HG03280 (cell line): ENCODE results near the gene DNER.
A peak's percentile ranks its signal among the peaks of the same experiment; 100 is the strongest.
"Not testable (repeated sequence)": the region's sequence is repeated elsewhere in the genome, so short reads cannot be mapped to it uniquely, and the experiment has no call there.

Source experiments
- ATAC-seq: cut with Tn5 transposase; IDR thresholded peaks from one replicate; pipeline ENCODE4 v1.9.1; 2021; ENCODE audit warnings: mild to moderate bottlenecking, moderate library complexity; ENCODE audit not compliant: unreplicated experiment

DNER gene, protein sequence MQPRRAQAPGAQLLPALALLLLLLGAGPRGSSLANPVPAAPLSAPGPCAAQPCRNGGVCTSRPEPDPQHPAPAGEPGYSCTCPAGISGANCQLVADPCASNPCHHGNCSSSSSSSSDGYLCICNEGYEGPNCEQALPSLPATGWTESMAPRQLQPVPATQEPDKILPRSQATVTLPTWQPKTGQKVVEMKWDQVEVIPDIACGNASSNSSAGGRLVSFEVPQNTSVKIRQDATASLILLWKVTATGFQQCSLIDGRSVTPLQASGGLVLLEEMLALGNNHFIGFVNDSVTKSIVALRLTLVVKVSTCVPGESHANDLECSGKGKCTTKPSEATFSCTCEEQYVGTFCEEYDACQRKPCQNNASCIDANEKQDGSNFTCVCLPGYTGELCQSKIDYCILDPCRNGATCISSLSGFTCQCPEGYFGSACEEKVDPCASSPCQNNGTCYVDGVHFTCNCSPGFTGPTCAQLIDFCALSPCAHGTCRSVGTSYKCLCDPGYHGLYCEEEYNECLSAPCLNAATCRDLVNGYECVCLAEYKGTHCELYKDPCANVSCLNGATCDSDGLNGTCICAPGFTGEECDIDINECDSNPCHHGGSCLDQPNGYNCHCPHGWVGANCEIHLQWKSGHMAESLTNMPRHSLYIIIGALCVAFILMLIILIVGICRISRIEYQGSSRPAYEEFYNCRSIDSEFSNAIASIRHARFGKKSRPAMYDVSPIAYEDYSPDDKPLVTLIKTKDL

DNA sequence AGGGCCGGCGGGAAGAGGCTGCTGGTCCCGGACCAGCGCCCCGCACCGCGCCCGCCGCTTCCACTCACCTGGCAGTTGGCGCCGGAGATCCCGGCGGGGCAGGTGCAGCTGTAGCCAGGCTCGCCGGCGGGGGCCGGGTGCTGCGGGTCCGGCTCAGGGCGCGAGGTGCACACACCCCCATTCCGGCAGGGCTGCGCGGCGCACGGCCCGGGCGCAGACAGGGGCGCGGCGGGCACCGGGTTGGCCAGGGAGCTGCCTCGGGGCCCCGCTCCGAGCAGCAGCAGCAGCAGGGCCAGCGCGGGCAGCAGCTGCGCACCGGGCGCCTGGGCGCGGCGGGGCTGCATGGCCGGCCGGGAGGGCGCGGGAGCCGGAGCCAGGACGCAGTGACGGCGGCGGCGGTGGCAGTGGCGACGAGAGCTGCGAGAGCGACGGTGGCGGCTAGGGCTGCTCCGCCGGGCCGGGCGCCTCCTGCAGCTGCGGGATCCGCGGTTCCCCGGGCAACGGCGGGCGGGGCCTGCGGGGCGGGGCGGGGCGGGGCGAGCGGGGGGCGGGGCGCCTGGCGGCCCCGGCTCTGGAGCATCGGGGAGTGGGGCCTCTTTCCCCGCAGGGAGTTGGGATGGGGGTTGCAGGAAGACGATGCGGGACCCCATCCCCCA is at the start of gene DNER:
DNER (minus strand) TSS at position 476 of the 656 bp plus-strand sequence; CDS start at position 344, 132 bp downstream.
- peak; percentile 87 for ATAC-seq

DNA sequence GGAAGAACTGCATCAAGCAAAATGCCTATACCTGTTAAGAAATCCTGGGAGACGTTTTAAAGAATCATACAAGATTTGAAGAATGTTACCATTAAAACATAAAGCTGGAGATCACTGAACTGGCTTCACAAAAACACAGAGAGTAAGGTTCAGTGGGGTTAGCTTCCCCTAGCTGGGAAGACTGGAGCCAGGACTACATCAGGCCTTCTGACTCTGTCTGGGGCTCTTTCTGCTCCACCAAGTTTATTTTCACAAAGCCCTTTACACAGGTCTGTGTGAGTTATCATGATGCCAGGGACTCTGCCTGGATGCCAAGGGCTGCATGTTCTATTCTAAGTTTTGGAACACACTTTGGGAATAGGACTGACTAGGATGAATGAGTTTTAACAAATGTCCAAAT is 47.3 kb upstream of the DNER start:
- no peak for ATAC-seq

DNA sequence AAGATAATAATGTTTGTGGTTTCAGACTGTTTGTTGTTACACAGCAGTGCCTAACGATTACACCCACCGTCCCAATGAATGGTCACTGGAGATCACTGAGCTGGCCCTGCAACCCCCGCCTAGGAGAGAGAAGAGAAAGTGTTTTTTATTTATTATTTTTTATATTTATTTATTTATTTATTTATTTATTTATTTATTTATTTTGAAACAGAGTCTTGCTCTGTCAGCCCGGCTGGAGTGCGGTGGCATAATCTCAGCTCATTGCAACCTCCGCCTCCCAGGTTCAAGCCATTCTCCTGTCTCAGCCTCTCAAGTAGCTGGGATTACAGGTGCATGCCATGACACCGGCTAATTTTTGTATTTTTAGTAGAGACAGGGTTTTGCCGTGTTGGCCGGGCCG is 43.1 kb upstream of the DNER start:
- ATAC-seq: not testable (repeated sequence)

DNA sequence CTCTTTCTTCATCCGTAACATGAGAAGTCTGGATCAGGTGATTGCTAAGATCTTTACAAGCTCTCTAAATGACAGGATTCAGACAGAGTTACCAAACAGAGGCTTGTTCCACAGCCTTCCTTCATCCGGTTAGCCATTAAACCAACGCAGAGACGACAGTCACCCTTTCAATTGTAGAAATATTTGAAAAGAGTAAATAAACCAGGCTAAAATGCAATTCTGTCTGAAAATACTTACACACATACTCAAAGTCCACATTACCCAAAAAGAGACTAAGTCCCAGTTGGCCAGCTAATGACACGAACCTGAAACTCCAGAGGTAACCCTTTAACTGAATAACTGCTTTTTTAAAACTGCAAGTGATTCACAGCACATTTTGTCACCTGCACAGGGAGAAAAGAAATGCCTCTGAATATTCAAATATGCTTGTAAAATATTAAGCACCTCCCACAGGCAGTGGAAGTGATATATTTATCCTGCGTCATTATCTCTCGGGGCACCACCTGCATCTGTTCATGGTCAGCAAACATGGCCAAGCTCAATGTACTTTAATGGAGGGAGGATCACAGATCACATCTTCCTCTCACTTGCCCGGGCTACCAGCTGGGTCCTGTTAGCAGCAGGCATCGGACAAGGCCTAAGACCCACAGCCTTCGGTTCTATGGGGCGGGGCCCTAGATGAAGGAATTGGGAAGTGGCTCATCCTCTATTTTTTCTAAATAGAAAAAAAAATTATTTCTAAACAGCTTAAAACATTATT is 38.8 kb upstream of the DNER start:
- no peak for ATAC-seq

DNA sequence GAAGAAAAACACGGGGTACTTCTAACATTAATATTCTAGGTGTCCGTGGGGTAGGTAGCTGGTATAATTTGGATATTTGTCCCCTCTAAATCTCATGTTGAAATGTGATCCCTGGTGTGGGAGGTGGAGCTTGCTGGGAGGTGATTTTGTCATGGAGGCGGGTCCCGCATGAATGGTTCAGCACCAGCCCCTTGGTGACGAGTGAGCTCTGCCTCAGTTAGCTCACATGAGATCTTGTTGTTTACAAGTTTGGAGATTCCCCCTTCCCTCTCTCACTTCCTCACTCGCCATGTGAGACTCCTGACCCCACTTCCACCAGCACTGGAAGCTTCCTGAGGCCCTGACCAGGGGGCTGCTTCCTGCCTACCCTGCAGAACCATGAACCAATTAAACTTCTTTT is 35.4 kb upstream of the DNER start:
- ATAC-seq: no peak

DNA sequence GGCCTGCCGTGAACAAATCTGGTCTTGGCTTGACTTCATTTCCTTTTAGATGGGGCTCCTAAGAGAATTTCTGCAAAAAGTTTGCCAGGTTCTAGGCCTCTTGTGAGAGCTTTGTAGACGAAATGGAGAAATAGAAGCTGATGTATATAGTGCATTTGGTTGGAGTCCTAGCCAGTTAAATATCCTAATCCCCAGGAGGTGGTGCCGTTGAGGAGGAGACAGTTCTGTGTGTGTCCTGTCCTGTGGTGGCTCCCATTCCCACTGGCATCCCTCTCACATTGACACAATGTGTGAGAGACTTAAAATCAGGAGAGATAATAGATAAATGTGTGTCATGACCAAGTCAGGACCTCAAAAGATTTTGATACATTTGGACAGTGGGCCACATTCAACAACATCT is 34.6 kb upstream of the DNER start:
- no peak for ATAC-seq

DNA sequence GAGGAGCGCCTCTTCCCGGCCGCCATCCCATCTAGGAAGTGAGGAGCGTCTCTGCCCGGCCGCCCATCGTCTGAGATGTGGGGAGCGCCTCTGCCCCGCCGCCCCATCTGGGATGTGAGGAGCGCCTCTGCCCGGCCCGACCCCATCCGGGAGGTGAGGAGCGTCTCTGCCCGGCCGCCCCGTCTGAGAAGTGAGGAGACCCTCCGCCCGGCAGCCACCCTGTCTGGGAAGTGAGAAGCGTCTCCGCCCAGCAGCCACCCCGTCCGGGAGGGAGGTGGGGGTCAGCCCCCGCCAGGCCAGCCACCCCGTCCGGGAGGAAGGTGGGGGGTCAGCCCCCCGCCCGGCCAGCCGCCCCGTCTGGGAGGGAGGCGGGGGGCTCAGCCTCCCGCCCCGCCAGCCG is 28.3 kb upstream of the DNER start:
- ATAC-seq: not testable (repeated sequence)

DNA sequence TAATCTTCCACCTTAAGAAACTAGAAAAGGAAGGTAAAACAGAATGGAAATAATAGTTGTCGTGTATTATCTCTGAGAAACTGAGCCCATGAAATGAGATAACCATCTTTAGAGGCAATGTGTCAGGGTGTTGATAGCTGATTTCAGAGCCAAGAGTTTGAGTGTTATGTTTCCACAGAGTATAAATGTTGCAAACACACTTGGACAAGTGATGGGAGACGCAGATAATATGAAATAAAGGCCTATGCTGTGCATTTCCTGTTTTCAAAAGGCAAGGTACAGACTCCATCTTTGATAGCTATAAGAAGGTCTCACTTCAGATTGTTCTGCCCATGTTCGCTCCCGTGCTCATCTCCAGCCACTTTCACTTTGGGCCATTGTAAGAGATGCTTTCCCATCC is 25.9 kb upstream of the DNER start:
- ATAC-seq: no peak

DNA sequence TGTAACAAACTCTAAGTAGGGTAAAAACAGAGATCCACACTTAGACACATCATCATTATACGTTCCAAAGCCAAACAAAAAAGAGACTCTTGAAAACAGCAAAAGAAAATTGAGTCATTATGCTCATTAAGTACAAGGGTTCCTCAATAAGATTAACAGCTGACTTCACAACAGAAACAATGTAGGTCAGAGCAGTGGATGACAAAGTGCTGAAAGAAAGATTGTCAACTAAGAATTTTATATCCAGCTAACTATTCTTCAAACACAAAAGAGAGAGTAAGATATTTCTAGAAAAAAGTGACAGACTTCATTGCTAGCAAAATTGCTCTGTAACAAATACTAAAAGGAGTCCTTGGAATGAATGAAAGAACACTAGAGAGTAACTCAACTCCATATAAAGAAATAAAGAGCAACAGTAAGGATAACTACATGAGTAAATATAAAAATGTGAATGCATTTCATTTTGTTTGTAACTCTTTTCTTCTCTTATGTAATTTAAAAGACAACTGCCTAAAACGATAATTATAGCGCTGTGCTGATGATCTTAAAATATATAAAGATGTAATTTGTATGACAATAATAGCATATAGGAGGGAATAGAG is 23.8 kb upstream of the DNER start:
- no peak for ATAC-seq

DNA sequence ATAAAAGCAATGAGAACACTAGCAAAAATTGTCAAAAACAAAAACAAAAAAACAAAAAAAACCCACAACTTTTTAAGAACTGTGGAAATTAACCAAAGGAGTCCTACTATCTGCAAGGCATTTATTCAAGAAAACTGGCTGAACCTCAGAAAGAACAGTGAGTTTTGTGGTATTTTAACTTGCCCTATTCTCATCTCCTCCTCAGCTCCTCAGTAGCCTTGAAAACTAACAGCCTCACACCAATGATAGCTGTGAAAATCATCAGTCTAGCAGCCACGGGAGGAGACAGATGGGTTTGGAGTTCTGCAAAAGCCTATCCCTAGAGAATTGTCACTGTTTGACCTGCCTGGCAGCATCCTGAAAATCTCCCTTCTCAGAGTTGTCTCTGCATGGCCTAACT is 20.1 kb upstream of the DNER start:
- no peak for ATAC-seq

DNA sequence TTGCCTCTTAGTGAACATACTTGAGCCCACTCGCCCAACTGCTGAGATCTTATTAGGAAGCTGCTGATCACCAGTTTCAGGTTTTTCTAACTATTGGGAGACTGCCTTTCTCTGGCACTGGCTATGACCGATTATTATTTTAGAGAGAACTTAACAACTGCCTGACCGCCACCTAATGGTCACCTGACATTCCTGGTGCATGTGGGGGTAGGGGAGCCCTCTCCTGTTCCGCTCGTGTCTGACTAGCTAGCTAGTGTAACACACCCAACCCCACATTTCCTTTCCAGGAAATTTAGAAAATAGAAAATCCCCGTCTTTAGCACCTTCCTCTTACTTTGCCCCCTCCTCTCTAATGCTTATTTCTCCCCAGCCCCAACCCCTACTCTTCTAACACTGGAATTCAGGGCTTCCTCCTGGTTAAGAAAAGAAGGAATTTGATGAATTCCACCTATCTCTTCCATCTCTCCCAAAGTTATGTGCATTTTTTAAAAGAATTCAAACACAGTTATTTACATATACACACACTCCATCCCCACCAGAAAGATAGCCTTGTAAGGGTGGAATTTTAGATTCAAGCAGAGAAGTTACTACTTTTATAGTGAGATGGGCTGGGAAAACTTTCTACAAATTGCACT is 19.4 kb upstream of the DNER start:
- ATAC-seq: no peak

DNA sequence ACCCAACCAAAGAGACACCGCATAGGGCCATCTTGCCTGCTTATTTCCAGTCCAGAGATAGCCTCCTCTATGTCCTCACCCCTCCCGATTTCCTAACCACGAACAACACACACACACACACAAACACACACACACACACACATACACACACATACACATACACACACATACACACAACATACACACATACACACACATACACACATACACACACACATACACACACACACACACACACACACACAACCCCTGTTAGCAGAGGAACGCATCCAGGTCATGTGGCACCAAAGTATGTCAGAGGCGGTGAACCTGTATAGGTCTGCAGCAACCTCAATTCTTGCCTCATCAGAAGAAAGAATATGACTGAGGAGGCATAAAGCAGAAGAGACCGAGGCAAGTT is 18.5 kb upstream of the DNER start:
- ATAC-seq: no peak

DNA sequence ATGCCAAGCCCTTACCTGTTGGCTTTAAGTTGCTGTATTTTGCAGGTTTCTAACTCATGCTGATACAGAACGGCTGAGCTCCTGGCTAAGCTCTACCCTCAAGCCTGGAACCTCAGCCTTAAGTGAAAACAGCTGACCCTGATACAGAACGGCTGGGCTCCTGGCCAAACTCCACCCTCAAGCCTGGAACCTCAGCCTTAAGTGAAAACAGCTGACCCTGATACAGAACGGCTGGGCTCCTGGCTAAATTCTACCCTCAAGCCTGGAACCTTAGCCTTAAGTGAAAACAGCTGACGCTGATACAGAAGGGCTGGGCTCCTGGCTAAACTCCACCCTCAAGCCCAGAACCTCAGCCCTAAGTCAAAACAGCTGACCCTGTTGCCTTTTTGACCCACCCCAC is 17.6 kb upstream of the DNER start:
- no peak for ATAC-seq

DNA sequence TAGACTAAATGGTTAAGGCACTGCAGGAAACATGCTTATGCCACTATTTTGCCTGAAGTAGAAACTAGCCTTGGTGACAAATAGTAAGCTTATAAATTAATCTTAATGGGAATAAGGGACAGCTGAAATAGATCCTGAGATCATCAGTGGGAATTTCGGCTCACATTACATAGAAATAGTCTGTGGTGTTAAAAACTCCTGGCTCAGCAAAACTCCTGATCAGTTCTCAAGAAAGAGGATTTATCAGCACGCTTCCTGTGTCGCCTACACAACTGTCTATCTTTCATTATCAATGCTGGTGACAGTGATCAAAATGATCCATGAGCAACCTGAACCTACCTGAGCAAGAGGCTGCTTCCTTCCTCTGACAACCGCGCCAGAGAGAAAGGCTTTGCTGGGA is 17.0 kb upstream of the DNER start:
- no peak for ATAC-seq

DNA sequence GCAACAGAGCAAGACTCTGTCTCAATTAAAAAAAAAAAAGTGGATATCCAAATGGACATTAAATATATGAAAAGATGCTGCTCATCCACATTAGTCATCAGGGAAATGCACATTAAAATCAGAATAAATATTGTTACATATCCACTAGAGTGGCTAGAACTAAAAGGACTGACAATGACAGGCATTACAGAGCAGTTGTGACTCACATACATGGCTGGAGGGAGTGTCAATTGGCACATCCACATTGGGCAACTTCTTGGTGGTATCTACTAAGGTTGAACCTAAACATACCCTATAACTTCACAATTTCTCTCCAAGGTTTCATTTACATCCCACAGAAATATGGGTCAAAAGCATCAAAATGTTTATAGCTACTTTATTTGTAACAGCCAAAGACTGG is 14.0 kb upstream of the DNER start:
- no peak for ATAC-seq

DNA sequence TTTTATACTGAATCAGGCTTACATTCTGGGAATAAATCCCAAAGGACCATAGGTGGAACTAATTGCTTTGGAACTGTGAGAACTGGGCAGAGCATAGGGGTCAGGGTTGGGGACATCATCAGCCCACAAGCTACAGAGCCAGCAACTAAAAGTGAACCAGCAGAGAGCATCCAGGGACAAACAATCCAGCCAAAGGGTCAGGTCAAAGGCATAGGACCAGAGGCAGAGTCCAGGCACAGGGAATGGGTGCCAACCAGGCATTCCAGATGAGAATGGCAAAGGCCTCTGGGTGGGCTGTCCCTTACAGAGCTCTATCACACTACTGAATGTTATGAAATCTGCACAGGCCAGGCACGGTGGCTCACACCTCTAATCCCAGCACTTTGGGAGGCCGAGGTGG is 12.3 kb upstream of the DNER start:
- ATAC-seq: no peak

DNA sequence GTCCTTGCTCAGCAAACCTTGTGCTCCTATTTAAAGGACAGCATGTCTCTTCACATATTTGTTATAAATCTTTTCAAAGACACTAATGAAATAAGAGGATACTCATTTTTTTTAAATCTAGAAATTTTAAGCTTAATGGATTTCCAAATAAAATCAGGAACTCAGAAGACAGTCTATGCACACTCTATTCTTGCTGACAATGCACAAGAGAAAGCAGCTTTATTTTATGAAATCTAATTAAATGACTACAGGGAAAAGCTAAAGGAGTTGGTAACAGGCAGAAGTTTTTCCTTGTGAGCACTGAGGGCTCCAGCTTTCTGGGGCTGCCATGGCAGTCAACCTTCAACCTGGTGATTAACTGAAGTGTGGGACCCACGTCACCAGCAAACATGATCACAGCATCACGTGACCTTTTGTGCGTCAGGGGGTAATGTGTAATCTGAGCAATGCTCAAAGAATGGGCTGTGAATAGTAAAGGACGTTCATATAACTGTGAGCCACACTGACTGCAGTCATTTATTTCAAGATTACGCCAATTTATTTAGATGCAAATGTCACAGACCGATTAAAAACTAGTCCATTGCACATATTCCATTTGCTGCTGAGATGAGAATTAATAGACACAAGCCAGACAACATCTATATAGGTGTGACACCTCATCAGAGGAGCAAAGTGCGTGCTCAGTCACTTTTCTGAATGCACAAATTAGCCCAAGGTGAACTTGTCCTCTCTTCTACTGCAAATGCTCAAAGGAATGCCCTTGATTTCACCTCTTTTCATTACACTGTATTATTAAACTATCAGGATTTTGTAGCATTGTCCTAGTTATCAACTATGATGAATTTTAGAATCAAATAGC is 11.6 kb upstream of the DNER start:
- no peak for ATAC-seq

DNA sequence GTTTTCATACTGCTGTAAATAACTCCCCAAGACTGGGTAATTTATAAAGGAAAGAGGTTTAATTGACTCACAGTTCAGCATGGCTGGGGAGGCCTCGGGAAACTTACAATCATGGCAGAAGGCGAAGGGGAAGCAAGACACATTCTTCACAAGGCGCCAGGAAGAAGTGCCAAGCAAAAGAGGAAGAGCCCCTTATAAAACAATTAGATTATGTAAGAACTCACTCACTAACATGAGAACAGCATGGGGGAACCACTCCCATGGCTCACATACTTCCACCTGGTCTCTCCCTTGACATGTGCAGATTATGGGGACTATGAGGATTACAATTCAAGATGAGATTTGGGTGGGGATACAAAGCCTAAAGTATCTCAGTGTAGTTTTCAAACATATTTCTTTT is 8.8 kb upstream of the DNER start:
- not testable (repeated sequence) for ATAC-seq

DNA sequence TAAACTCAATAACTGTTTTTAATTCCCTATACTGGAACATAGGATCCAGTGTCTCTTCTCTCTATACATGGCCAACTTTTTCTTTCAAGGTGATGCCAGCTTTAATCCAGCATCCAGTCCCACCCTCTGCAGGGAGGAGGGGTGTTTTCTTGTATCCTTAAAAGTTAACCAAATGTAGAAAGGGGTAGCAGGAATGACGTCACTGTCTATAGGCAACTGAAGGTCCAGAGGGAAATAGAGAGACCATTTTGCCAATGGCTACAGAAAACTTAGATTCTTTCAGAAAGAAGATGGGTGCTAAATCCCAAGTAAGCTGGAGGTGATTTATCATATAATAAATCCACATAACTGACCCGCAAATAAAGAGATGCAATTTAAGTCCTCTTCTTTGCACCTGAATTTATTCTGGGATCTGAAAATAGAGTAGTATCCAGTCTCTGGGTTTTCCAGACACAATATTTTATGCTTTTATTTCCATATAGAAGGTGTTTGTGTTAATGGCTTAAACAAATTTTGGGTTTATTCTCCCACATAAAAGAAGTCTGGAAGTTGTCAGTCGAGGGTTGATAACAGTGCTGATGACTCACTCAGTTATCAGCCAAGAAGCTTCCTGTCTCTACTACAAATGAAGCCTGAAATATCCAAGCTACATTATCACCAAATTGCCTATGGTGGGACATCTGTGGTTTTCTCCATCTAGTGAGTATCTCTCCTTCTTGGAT is 5.7 kb upstream of the DNER start:
- no peak for ATAC-seq
